Effector memory CD8-positive, alpha-beta T cell (primary cell): ENCODE data around the gene C3orf70.
"Not testable (repeated sequence)": the region's sequence is repeated elsewhere in the genome, so short reads cannot be mapped to it uniquely, and the experiment has no call there.

Experiments used
- ATAC-seq: fragments of 150-1000 bp; cut with Tn5 transposase; replicated peaks from 2 replicates; pipeline ENCODE4 v1.10.0; 2021; ENCODE audit warnings: mild to moderate bottlenecking, moderate library complexity
- DNase-seq, 3 experiments: peaks; one replicate each; pipeline ENCODE4 v3.0.0; 2021
- H3K27ac Mint-ChIP-seq, 2 donors: one replicate each; pipeline ENCODE4 v1.8.0; 2022; ENCODE audit warnings: mild to moderate bottlenecking in 2 of 2, mixed read lengths in 2 of 2, moderate library complexity in 2 of 2
- H3K27me3 Mint-ChIP-seq, 2 donors: one replicate each; pipeline ENCODE4 v1.8.0; 2022; ENCODE audit warnings: mixed read lengths in 2 of 2
- H3K36me3 Mint-ChIP-seq: one replicate; pipeline ENCODE4 v1.8.0; 2022; ENCODE audit warnings: mild to moderate bottlenecking, moderate library complexity, mixed read lengths; ENCODE audit not compliant: insufficient read depth
- H3K4me1 Mint-ChIP-seq, 2 donors: one replicate each; pipeline ENCODE4 v1.8.0; 2022; ENCODE audit warnings: low read depth in 2 of 2, mixed read lengths in 2 of 2
- H3K4me3 Mint-ChIP-seq, 2 donors: one replicate each; pipeline ENCODE4 v1.8.0; 2022; ENCODE audit warnings: mild to moderate bottlenecking in 2 of 2, mixed read lengths in 2 of 2, moderate library complexity in 2 of 2
- H3K9me3 Mint-ChIP-seq, 2 donors: one replicate each; pipeline ENCODE4 v1.8.0; 2022; ENCODE audit warnings: mixed read lengths in 2 of 2

C3orf70 gene

DNA sequence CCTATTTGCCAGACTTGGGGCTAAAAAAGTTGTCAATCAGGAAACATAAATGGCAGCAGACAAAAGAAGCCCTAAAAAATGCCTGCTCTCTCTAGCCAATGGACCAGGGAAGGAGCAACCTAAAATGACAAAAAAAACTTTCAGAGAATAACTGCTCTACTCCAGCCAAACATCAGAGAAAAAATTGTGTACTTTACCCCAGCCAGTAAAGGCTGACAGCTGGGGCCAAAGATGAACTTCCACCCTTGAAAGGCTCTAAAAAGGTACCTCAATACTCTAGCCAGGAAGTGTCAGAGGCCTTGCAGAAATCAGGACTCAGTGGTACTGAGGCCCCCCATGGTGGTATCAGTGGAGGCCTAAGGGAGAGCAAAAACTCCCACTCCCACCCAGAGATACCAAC is 18.4 kb downstream of the C3orf70 start:
- peaks cover 37 to 55% of the 10 kb centered on the region in 2 donors for H3K27me3 Mint-ChIP-seq
- peaks cover 3% of the 10 kb centered on the region for H3K36me3 Mint-ChIP-seq
- no peaks in the 10 kb centered on the region for H3K4me1 Mint-ChIP-seq
- no peak for ATAC-seq
- H3K27ac Mint-ChIP-seq, result no peak overlapping the region
- no peak for DNase-seq
- H3K9me3 Mint-ChIP-seq, result no peaks in the 10 kb centered on the region
- no peak overlapping the region for H3K4me3 Mint-ChIP-seq

DNA sequence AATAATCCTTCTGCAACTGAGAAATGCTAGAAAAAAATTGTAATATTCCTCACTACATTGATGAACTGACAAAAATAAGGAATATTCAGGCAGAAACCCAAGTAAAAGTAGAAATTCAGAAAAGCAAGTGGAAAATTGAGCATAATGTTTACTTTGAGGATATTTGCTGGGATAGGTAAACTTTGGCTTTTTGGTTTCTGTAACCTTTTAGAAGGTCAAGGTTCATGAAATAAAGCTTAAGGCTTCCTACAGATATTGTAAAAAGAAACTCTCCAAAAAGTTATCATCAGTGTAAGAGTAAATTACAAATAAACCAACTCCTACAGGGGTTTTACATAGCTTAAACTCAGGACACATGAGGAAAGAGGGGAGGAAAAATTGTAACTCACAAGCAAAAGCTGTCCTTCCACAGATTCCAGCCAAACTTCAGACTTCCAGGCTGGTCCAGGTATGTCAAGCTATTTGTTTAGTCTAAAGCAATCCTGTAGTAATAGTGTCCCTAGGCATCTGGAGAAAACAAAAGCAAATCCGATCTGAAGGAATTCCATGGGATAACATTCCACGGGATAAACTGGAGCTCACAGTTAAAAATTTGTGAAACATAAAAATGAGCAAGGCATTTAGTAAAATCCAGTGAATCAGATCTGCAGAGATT is 21.1 kb downstream of the C3orf70 start:
- Mint-ChIP-seq H3K36me3 (peaks cover 3% of the 10 kb centered on the region), H3K9me3 (no peaks in the 10 kb centered on the region), H3K4me3 (no peak overlapping the region), H3K27ac (no peak overlapping the region), H3K27me3 (peaks cover 35 to 46% of the 10 kb centered on the region in 2 donors), H3K4me1 (no peaks in the 10 kb centered on the region)
- DNase-seq (no peak), ATAC-seq (no peak)

DNA sequence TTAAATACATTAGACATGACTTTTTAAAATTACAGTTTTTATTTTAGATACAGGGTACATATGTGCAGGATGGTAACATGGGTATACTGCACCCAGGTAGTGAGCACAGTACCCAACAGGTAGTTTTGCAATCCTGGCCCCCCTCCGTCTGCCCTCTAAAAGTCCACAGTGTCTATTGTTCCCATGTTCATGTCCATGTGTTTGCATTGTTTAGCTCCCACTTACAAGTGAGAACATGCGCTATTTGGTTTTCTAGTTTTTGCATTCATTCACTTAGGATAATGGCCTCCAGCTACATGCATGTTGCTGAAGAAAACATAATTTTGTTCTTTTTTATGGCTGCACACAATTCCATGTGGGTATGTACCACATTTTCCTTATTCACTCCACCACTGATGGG is 23.8 kb downstream of the C3orf70 start:
- no peak for DNase-seq
- Mint-ChIP-seq H3K27ac (no peak overlapping the region), H3K36me3 (peaks cover 2% of the 10 kb centered on the region), H3K4me1 (no peaks in the 10 kb centered on the region), H3K9me3 (no peaks in the 10 kb centered on the region), H3K4me3 (no peak overlapping the region), H3K27me3 (peaks cover 29 to 44% of the 10 kb centered on the region in 2 donors)
- no peak for ATAC-seq

DNA sequence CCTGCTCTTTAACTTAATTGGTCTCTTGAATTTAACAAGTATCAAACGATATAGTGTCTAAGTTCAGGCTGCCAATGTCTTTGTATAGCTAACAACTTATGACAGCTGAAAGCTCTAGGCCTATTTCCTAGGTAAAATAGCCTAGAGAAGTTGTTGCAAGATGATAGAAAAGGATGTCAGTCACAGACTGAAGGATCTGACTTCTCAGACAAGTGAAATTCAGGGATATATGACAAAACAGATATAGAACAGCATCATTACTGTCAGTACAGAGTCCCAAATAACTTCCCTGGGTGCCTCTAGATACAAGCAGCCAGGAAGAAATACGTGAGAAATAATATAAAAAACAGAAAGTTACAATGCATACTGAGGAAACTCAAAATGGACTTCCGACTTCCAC is 26.7 kb downstream of the C3orf70 start:
- no peaks in the 10 kb centered on the region for H3K4me1 Mint-ChIP-seq
- H3K9me3 Mint-ChIP-seq, result no peaks in the 10 kb centered on the region
- peaks cover 2% of the 10 kb centered on the region for H3K36me3 Mint-ChIP-seq
- DNase-seq (no peak), ATAC-seq (no peak)
- no peak overlapping the region for H3K27ac Mint-ChIP-seq
- peaks cover 18 to 20% of the 10 kb centered on the region in 2 donors for H3K27me3 Mint-ChIP-seq
- H3K4me3 Mint-ChIP-seq, result no peak overlapping the region

DNA sequence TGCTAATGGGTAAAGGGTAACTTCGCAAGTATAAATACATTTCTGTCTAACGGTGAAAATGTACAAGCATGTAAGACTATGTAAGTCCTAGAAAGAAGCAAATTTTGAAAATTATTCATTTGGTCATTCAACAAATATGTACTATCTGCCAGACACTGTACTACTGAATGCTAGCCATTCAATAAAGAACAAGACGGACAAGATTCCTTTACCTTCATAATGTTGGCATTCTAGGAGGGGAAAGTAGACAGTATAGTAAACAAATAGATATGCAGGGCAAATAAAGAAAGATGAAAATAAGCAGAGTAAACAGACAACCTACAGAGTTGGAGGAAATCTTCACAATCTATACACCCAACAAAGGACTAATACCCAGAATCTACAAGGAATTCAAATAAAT is 32.7 kb downstream of the C3orf70 start:
- Mint-ChIP-seq H3K4me1 (no peaks in the 10 kb centered on the region), H3K27me3 (peaks cover 36 to 39% of the 10 kb centered on the region in 2 donors), H3K9me3 (no peaks in the 10 kb centered on the region), H3K36me3 (peaks cover 2% of the 10 kb centered on the region), H3K27ac (no peak overlapping the region), H3K4me3 (no peak overlapping the region)
- DNase-seq, result no peak
- no peak for ATAC-seq

DNA sequence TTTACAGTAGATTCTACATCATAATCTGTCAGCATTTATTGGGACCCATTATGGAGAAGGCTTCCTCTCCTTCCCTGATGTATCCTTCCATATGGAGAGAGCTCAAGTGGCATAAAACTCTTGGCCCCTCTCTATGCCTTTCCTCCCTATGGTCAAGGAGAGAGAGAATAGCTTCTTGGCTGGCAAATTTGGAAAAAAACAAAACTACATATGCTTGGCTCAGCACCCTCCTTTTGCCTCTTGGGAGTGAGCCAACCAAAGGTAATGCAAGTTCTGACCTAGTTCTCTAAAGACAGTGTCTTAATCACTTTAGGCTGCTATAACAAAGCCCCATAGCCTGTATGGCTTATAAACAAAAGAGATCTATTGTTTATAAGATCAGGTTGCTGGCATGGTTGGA is 37.5 kb downstream of the C3orf70 start:
- H3K27me3 Mint-ChIP-seq, result peaks cover 46 to 47% of the 10 kb centered on the region in 2 donors
- no peak for ATAC-seq

DNA sequence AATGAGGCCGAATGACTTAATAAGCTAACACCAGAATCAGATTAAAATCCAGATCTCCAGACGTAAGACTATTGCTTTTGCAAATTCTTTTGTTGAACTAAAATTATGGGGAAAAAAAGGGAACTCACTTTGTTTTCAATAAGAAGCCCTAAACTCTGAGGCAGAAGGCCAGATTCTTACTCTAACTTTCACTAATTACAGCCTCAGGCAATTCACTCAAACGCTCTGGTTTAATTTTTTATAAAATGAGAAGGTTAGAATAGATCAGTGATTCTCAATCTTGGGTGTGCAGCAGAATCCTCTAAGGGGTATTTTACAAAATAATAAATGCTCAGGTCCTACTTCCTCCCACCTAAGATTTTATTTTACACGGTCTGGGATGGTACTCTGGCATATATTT is 38.1 kb downstream of the C3orf70 start:
- H3K4me1 Mint-ChIP-seq, result no peaks in the 10 kb centered on the region
- H3K9me3 Mint-ChIP-seq, result no peaks in the 10 kb centered on the region
- no peak overlapping the region for H3K4me3 Mint-ChIP-seq
- DNase-seq (no peak), ATAC-seq (no peak)
- no peaks in the 10 kb centered on the region for H3K36me3 Mint-ChIP-seq
- peaks cover 46% of the 10 kb centered on the region in 2 donors for H3K27me3 Mint-ChIP-seq
- no peak overlapping the region for H3K27ac Mint-ChIP-seq

More for the DNA sequence above, 37.5 kb downstream of the C3orf70 start:
- H3K4me3 Mint-ChIP-seq, result no peak overlapping the region
- no peaks in the 10 kb centered on the region for H3K36me3 Mint-ChIP-seq
- H3K4me1 Mint-ChIP-seq, result no peaks in the 10 kb centered on the region
- DNase-seq, result no peak
- H3K27ac Mint-ChIP-seq, result no peak overlapping the region
- no peaks in the 10 kb centered on the region for H3K9me3 Mint-ChIP-seq

DNA sequence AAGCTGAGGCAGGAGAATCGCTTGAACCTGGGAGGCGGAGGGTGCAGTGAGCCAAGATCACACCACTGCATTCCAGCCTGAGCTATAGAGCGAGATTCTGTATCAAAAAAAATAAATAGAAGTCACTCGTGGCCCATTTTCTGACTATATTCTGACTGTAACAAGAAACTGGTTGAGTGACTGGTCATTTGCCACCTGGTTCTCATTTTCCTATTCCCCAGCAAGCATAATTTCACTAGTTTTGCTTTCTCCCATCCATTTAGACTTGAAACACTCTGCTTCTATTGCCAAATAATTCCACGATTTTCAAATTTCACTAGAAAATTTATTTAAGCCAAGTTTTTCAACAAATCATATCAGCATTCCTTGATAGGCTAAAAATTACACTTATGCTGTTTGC is 40.7 kb downstream of the C3orf70 start:
- peaks cover 41 to 43% of the 10 kb centered on the region in 2 donors for H3K27me3 Mint-ChIP-seq
- H3K36me3 Mint-ChIP-seq, result no peaks in the 10 kb centered on the region
- H3K9me3 Mint-ChIP-seq, result no peaks in the 10 kb centered on the region
- no peak for ATAC-seq
- H3K27ac Mint-ChIP-seq, result no peak overlapping the region
- no peak for DNase-seq
- no peak overlapping the region for H3K4me3 Mint-ChIP-seq
- no peaks in the 10 kb centered on the region for H3K4me1 Mint-ChIP-seq

DNA sequence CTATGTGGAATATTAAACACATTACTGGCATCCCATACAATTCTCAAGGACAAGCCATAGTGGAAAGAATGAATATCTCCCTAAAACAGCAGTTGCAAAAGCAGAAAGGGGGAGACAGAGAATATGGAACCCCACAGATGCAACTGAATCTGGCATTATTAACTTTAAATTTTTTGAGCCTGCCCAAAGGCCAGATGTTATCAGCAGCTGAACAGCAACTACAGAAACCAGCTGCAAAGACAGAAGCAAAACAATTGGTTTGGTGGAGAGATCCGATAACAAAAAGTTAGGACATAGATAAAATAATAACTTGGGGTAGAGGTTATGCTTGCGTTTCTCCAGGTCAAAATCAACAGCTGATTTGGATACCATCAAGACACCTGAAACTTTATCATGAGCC is 43.8 kb downstream of the C3orf70 start:
- H3K36me3 Mint-ChIP-seq, H3K27ac Mint-ChIP-seq, H3K9me3 Mint-ChIP-seq, DNase-seq, H3K4me1 Mint-ChIP-seq, ATAC-seq, H3K4me3 Mint-ChIP-seq: not testable (repeated sequence)
- H3K27me3 Mint-ChIP-seq, result peaks cover 32 to 48% of the 10 kb centered on the region in 2 donors

DNA sequence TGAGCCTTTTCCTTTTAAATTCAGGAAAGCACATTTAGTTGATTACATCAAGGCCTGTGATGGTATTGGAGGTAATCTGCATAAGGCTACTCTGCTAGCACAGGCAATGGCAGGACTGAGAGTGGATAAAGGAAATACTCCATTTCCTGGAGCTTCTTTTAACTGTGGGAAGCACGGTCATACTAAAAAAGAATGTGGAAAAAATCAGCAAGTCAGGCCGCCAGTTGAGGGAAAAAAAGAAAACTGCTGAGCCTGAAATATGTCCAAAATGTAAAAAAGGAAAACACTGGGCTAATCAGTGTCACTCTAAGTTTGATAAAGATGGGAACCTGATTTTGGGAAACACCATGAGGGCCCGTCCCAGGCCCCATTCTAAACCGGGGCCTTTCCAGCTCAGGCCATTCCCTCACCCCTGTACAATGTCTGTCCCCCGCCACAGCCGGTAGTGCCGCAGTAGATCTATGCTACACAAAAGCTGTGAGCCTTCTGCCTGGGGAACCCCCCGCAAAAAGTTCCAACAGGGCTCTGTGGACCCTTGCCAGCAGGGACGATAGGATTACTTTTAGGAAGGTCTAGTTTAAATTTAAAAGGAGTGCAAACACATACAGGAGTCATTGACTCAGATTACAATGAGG is 46.5 kb downstream of the C3orf70 start:
- H3K4me3 Mint-ChIP-seq, H3K36me3 Mint-ChIP-seq, ATAC-seq, H3K4me1 Mint-ChIP-seq, DNase-seq, H3K27ac Mint-ChIP-seq, H3K9me3 Mint-ChIP-seq: not testable (repeated sequence)
- peaks cover 36 to 66% of the 10 kb centered on the region in 2 donors for H3K27me3 Mint-ChIP-seq

DNA sequence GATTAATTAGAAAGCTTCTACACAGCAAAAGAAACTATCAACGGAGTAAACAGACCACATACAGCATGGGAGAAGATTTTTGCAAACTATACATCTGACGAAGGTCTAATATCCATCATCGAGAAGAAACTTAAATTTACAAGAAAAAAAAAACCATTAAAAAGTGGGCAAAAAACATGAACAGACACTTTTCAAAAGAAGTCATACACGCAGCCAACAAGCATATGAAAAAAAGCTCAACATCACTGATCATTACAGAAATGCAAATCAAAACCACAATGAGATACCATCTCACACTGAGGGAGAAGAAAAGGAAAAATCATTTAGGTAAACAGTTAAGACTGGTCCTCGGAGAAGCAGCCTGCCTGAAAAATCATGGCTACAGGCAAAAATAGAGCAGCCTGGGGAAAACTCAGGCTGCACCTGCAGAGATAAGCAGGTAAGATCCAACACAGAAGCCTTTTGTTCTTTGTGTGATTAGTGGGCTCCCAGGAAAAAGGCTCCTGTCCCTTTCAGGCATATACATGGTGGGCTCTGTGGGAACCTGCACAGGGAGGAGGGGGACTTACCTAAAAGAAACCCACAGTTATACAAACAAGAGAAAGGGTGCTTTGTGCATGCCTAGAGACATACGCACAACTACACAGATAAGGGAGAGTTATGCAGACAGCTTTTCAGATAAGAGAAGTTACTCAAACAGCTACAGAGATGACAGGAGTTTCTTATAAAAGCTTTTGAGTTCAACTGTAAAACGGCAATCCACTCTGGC is 49.3 kb downstream of the C3orf70 start:
- ATAC-seq, result no peak
- no peak overlapping the region for H3K27ac Mint-ChIP-seq
- H3K36me3 Mint-ChIP-seq, result no peaks in the 10 kb centered on the region
- peaks cover 0 to 7% of the 10 kb centered on the region in 2 donors for H3K9me3 Mint-ChIP-seq
- DNase-seq, result no peak
- H3K27me3 Mint-ChIP-seq, result peaks cover 39 to 70% of the 10 kb centered on the region in 2 donors
- no peak overlapping the region for H3K4me3 Mint-ChIP-seq
- no peaks in the 10 kb centered on the region for H3K4me1 Mint-ChIP-seq

DNA sequence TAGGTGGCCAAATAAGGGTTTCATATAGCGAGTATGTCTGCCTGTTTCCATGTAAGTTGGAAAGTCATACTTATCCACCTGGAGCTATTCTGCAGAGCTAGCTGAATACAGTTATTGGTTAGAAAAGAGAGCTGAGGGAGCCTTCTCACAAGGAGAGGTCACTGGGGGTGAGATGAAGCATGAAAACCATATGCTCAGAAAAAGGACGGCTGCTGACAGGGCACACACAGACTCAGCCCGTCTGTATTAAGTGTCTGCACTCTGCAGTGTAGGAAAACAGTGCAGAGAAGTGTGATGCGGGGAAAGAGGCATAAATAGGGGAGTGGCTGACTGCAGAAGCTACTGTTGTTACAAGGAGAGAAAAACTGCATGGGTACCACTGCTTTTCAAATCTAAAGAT is 58.2 kb downstream of the C3orf70 start:
- H3K36me3 Mint-ChIP-seq, result no peaks in the 10 kb centered on the region
- H3K27me3 Mint-ChIP-seq, result peaks cover 57 to 65% of the 10 kb centered on the region in 2 donors
- DNase-seq, result no peak
- ATAC-seq, result no peak
- no peaks in the 10 kb centered on the region for H3K4me1 Mint-ChIP-seq
- H3K9me3 Mint-ChIP-seq, result no peaks in the 10 kb centered on the region
- H3K4me3 Mint-ChIP-seq, result no peak overlapping the region
- no peak overlapping the region for H3K27ac Mint-ChIP-seq

DNA sequence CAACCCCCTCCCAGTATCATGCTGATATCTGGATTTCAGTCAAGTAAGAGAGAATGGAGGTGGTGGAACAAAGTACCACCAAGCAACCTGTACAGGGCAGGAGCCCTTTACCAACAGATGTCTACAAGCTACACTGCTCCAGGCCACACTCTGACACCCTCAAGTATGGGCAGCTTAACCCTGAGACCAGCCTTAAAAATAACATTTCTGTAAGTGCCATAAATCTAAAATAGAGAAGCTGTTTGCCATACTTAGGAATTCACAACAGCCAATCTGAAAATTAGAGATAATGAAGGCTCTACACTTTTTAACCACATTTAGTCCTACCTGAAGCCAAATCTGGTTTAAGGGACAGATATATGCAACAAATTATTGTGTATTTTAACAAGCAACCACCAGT is 59.7 kb downstream of the C3orf70 start:
- Mint-ChIP-seq H3K4me1 (no peaks in the 10 kb centered on the region), H3K27ac (no peak overlapping the region), H3K36me3 (no peaks in the 10 kb centered on the region), H3K9me3 (no peaks in the 10 kb centered on the region), H3K27me3 (peaks cover 45 to 54% of the 10 kb centered on the region in 2 donors), H3K4me3 (no peak overlapping the region)
- DNase-seq (no peak), ATAC-seq (no peak)

DNA sequence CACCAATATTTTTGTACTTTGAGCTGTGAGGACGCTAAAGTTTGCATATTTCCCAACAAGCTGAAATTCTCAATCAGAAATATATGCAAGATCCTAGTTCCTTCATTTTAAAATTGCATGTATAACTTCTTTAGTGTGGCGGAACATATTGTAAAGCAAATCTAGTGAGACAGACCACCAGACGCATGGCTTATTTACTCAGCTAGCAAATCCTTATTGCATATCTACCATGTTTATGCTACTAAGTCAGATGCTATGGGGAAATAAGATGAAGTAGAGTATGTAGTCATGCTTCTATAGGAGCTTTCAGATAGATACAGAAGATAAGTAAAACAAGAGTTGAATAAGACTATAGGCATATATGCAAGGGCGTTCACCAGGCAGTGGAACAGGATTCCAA is 62.0 kb downstream of the C3orf70 start:
- DNase-seq (no peak), ATAC-seq (no peak)
- H3K36me3 Mint-ChIP-seq, result no peaks in the 10 kb centered on the region
- peaks cover 34 to 48% of the 10 kb centered on the region in 2 donors for H3K27me3 Mint-ChIP-seq
- H3K27ac Mint-ChIP-seq, result no peak overlapping the region
- no peak overlapping the region for H3K4me3 Mint-ChIP-seq
- H3K9me3 Mint-ChIP-seq, result no peaks in the 10 kb centered on the region
- no peaks in the 10 kb centered on the region for H3K4me1 Mint-ChIP-seq
